GM18526 (cell line): Measurements from ENCODE around the gene KAT8.

Source experiments
- POLR2A ChIP-seq: IDR thresholded peaks from 3 replicates; pipeline ENCODE4 v1.6.1; 2011; ENCODE audit not compliant: insufficient read length; ENCODE audit errors: extremely low read depth

The KAT8 gene

DNA sequence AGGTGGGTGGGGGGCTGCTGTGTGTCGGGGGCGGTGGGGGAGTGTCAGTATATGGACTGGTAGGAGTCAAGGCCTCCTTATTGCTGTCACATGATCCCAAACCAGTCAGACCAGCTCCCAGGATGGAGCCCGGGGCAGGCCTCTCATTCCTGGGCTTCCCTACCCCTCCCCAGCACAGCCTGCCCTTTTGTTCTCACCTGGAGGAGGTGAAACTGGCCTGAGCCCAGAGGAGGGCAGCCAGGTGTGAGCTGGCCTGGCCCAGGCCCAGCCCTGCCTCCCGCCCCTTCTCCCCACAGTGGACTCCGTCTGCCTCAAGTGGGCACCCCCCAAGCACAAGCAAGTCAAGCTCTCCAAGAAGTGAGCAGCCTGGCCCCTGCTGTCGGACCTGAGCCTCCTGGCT, 13.4 kb downstream of the KAT8 start:
- TF ChIP-seq POLR2A = no peak

DNA sequence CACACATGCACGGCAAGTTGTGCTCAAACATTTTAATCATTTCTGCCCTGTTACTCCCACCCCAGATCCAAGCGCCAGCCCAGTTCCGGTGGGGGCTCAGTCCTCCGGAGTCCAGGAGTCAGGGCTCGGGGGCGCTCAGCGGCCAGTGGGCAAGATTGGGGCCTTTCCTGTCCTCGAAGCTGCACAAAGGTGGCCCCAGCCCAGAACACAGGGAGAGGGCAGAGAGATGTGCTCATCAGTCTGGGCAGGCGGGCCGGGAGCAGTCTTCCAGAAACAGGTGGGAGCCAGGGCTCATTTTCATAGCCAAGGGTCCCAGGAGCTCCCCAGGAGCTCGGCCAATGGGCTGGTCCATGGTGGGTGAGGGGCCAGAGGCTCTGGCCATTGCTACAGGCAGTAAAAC, 14.0 kb downstream of the KAT8 start:
- no peak for TF ChIP-seq POLR2A

- TF ChIP-seq POLR2A = no peak
Observed at GRCh38 chr16:31131841-31132271, 14.4 kb downstream of the KAT8 start.

DNA sequence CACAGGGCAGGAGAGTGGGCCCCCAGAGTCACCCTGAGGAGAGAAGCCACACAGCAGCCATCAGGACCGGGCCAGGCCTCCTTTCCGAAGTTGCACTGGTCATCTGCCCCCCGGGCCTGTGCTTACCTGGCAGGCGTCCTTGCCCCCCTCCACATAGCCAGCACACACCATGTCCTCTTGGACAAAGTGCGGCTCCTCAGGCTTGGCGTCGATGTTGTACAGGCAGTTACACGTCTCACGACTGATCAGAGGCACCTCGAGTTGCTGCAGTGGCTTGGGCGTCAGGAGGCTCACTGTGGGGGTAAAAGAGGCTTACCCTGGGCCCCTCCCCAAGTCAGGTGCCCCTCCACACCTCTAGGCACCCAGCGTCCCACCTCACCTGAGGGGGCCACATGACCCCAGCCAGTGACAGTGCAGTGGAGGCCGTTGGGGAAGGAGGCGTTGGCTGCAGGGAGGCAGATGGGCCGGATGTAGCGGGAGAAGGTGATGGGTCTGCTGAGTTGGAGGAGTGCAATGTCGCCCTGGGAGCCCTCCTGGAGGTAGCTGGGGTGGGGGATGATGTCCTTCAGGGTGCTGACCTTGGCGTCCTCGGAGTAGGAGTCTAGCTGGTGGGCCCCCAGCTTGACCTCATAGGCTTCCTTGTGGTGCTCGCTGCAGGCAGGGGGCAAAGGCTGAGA, 15.0 kb downstream of the KAT8 start:
- no peak for TF ChIP-seq POLR2A

DNA sequence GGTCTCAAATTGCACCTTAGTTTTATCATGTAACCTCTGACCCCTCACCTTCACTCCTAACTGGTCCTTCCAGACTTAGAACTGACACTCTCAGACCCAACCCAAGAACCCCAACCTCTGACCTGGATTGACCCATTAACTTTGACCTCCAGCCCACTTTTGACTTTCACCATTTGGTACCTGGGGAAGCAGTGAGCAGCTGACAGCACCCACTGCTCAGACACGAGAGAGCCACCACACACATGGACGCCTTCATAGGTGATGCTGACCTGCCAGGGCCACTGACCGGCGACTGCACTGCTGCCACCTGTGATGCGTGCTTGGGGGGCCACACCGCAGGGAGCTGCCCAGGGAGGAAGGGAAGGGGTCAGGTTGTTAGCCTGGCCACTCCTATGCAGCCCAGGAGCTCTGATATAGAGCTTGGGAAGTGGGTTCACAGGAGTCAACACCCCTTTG, 15.6 kb downstream of the KAT8 start:
- no peak for TF ChIP-seq POLR2A

- TF ChIP-seq POLR2A = no peak
Observed at GRCh38 chr16:31134091-31134571, 16.7 kb downstream of the KAT8 start.

GRCh38 chr16:31134625-31135534, 17.4 kb downstream of the KAT8 start:
- TF ChIP-seq POLR2A = no peak

GRCh38 chr16:31135535-31136286, 18.2 kb downstream of the KAT8 start, which contains the start of gene PRSS8:
Gene PRSS8, minus strand, starts transcription at chr16:31135727. Its CDS starts 229 bp downstream, at chr16:31135498.
- TF ChIP-seq POLR2A = no peak

- TF ChIP-seq POLR2A = no peak
Observed at GRCh38 chr16:31136287-31136662, 18.8 kb downstream of the KAT8 start.

DNA sequence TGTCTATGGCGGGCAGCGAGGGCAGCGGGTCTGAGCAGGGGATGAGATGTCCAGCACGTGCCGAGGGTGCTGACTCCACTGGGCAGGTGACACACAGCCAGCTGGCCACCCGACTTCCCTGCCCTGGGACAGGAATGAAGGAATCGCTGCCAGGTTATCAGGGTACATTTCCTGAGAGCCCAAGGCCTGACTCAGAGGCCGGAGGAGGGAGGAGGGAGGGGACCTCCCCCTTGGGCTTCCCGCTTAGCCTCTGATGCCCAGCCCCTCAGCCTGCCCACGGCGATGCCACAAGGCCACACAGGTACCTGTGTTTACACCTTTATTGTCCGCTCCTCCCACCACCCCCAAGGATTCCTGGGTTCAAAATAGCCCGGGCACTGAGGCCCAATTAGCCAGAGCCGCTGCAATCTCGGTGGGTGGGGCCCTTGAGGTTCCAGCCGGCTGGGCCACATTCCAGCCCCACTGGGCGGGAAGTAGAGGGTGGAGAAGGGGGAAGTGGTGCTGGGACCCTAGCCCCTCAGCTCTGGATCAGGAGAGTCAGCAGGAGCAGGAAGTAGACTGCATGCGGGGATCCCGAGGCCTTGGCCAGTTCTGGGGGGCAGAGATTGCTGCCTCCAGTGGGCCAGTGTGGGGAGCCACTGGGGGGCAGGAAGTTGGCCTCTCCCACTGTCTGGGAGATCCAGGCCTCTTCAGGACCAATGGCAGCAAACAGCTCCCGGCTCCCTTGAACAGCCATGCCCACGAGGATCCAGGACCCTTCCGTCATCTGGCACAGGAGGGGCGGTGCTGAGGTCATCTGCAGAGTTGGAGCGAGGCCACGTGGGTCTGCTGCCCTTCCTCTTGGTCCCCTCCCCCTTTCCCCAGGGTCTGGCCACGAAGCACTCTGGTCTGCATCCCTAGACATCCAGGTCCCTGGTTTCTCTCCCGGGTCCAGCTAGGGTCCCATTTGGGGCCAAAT, 21.4 kb downstream of the KAT8 start:
- TF ChIP-seq POLR2A = no peak

DNA sequence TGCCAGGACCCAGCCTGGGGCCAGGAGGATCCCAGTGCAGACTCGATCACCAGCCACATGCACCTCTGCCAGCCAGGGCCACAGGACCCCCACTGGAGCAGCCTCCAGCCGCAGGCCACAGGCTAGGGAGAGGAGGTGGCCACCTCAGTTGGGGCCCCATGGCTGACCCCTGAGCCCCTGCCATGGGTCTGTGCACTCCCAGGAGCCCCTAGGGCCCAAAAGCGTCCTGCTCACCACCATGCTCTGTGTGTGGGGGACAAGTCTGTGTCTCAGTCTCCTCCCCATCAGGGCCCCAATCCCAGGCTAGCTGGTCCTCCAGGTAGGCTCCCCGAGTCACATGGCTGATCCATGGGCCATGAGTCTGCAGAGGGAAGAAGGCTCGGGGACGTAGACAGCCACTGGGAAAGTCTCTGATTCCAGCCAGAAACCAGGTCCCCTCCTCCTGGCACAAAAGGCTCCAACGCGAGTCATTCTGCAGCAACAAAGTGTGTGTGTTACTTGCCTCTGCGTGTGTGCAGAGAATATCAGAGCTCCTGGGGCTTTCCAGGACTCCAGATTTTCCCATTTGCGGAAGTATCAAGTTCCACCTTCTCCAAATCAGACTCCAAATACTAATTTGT, 24.1 kb downstream of the KAT8 start:
- TF ChIP-seq POLR2A = no peak

- TF ChIP-seq POLR2A = no peak
Observed at GRCh38 chr16:31142109-31143010, 24.9 kb downstream of the KAT8 start.
